Naive thymus-derived CD8-positive, alpha-beta T cell (primary cell): Measurements from ENCODE around the gene FBXW11. TPM values are rescaled to one million over a fixed set of nuclear protein-coding genes. Genes with fewer than 3 reads are reported as not detected.
A peak's percentile ranks its signal among the peaks of the same experiment; 100 is the strongest.
"Not testable (repeated sequence)": the region's sequence is repeated elsewhere in the genome, so short reads cannot be mapped to it uniquely, and the experiment has no call there.

Source experiments
- ATAC-seq, 2 donors: fragments of 150-1000 bp; cut with Tn5 transposase in 1 of 2; sonication (Bioruptor Pico), chemical (Tn5 transposase) in 1 of 2; 1 replicate in 1 of 2; 2 replicates in 1 of 2; pipeline ENCODE4 v1.10.0; 2021; ENCODE audit warnings: mild to moderate bottlenecking in 2 of 2, moderate library complexity in 2 of 2
- POLR2A ChIA-PET: fragments of 350-600 bp; sonication (Branson Sonifier 250); formaldehyde crosslinking; loops from one replicate; lab custom pipeline; 2021; ENCODE audit warnings: antibody characterized with exemption; lab: Charles Lee
- DNase-seq, 10 donors: peaks; one replicate each; pipeline versions ENCODE4 v3.0.0 to v3.0.0-alpha.2; 2020 to 2022
- H3K27ac Mint-ChIP-seq, 10 donors: one replicate each; pipeline ENCODE4 v1.8.0; 2020 to 2022; ENCODE audit warnings: mild to moderate bottlenecking in 10 of 10, mixed read lengths in 10 of 10, moderate library complexity in 4 of 10, inconsistent platforms in 1 of 10
- H3K27me3 Mint-ChIP-seq, 5 donors: one replicate each; pipeline ENCODE4 v1.8.0; 2021 to 2022; ENCODE audit warnings: mixed read lengths in 5 of 5
- H3K36me3 Mint-ChIP-seq, 3 donors: one replicate each; pipeline ENCODE4 v1.8.0; 2020 to 2022; ENCODE audit warnings: mixed read lengths in 3 of 3, mild to moderate bottlenecking in 2 of 3, inconsistent platforms in 1 of 3
- H3K4me1 Mint-ChIP-seq, 4 donors: one replicate each; pipeline ENCODE4 v1.8.0; 2021 to 2022; ENCODE audit warnings: mixed read lengths in 4 of 4
- H3K4me3 Mint-ChIP-seq, 10 donors: one replicate each; pipeline ENCODE4 v1.8.0; 2020 to 2022; ENCODE audit warnings: mild to moderate bottlenecking in 10 of 10, mixed read lengths in 10 of 10, moderate library complexity in 6 of 10, inconsistent platforms in 1 of 10
- H3K9me3 Mint-ChIP-seq, 9 donors: one replicate each; pipeline ENCODE4 v1.8.0; 2020 to 2022; ENCODE audit warnings: mixed read lengths in 9 of 9, mild to moderate bottlenecking in 3 of 9, inconsistent platforms in 1 of 9, moderate library complexity in 1 of 9
- polyA plus RNA-seq, 3 donors: library from polyadenylated mRNA; unstranded; fragments of 300-500 nt; fragmentation: Illumina TruSeq; gene quantifications; one replicate each; pipeline ENCODE4 v1.2.3, GENCODE V29; 2021
- total RNA-seq, 8 experiments: library from RNA in 2 of 8; stranded (reverse) in 2 of 8; gene quantifications; one replicate each; pipeline ENCODE4 v1.2.3 and lab custom pipeline; 2021 to 2026

The FBXW11 gene
- total and polyA plus RNA-seq, 5 experiments from 2014 or later: 13.5 to 39.5 (median 18.3) TPM

- DNase-seq: no peak
- ATAC-seq: no peak
- Mint-ChIP-seq H3K4me3 (no peak overlapping the region), H3K36me3 (peaks cover 0 to 88% (median 21%) of the 10 kb centered on the region in 3 donors), H3K27ac (peak overlapping the region in 7 of 10 donors; percentile 7 to 68 (median 52)), H3K4me1 (peaks cover 2 to 17% (median 15%) of the 10 kb centered on the region in 4 donors), H3K27me3 (no peaks in the 10 kb centered on the region), H3K9me3 (no peaks in the 10 kb centered on the region)
- POLR2A ChIA-PET: interaction anchor here (0.7 to 1.0 kb wide), 3 partner anchors 21 to 142 kb away, joined by 3 to 4 read pairs (median 3); partner anchors contain the start of gene STK10
These were observed 40.2 kb upstream of the FBXW11 start for GRCh38 chr5:172046593-172046992.

GRCh38 chr5:172045315-172045632 is 38.8 kb upstream of the FBXW11 start:
- POLR2A ChIA-PET: interaction anchor here (0.5 to 0.7 kb wide), 2 partner anchors 17 to 83 kb away, joined by 3 read pairs; no protein-coding TSS in a partner anchor
- peaks cover 0 to 75% (median 14%) of the 10 kb centered on the region in 3 donors for H3K36me3 Mint-ChIP-seq
- H3K4me1 Mint-ChIP-seq: peaks cover 2 to 20% (median 16%) of the 10 kb centered on the region in 4 donors
- H3K4me3 Mint-ChIP-seq: no peak overlapping the region
- H3K27ac Mint-ChIP-seq: peak overlapping the region in 8 of 10 donors; percentile 15 to 92 (median 82)
- no peaks in the 10 kb centered on the region for H3K9me3 Mint-ChIP-seq
- H3K27me3 Mint-ChIP-seq: no peaks in the 10 kb centered on the region
- DNase-seq (no peak), ATAC-seq (no peak)

- Mint-ChIP-seq H3K9me3 (no peaks in the 10 kb centered on the region), H3K27ac (peak overlapping the region in 9 of 10 donors; percentile 15 to 92 (median 82)), H3K4me3 (no peak overlapping the region), H3K27me3 (no peaks in the 10 kb centered on the region), H3K4me1 (peaks cover 6 to 25% (median 20%) of the 10 kb centered on the region in 4 donors), H3K36me3 (peaks cover 0 to 70% (median 11%) of the 10 kb centered on the region in 3 donors)
- POLR2A ChIA-PET: interaction anchor here (0.5 to 0.9 kb wide), 3 partner anchors 17 to 82 kb away, joined by 3 read pairs; no protein-coding TSS in a partner anchor
- no peak for ATAC-seq
- no peak for DNase-seq
These were observed 38.3 kb upstream of the FBXW11 start for GRCh38 chr5:172044631-172045314.

- Mint-ChIP-seq H3K36me3 (peaks cover 0 to 61% (median 8%) of the 10 kb centered on the region in 3 donors), H3K9me3 (no peaks in the 10 kb centered on the region), H3K4me1 (peaks cover 9 to 28% (median 17%) of the 10 kb centered on the region in 4 donors), H3K27ac (peak overlapping the region in 4 of 10 donors; percentile 21 to 82 (median 68)), H3K4me3 (no peak overlapping the region), H3K27me3 (no peaks in the 10 kb centered on the region)
- DNase-seq (no peak), ATAC-seq (no peak)
- POLR2A ChIA-PET: no interaction called here
These were observed 37.4 kb upstream of the FBXW11 start for GRCh38 chr5:172043865-172044264.

- no peak overlapping the region for H3K4me3 Mint-ChIP-seq
- POLR2A ChIA-PET: interaction anchor here (1.2 kb wide), 1 partner anchor 36 kb away, joined by 4 read pairs; the partner anchor contains the start of gene FBXW11
- peak overlapping the region in 9 of 10 donors; percentile 9 to 87 (median 63) for H3K27ac Mint-ChIP-seq
- no peaks in the 10 kb centered on the region for H3K9me3 Mint-ChIP-seq
- H3K27me3 Mint-ChIP-seq: no peaks in the 10 kb centered on the region
- DNase-seq (no peak), ATAC-seq (peak in 1 of 2 donors; percentile 35)
- H3K36me3 Mint-ChIP-seq: peaks cover 9 to 46% (median 10%) of the 10 kb centered on the region in 3 donors
- H3K4me1 Mint-ChIP-seq: peaks cover 7 to 27% (median 12%) of the 10 kb centered on the region in 4 donors
These were observed 35.7 kb upstream of the FBXW11 start for GRCh38 chr5:172042183-172042582.

GRCh38 chr5:172038167-172038566 is 31.7 kb upstream of the FBXW11 start:
- H3K9me3 Mint-ChIP-seq: no peaks in the 10 kb centered on the region
- H3K27ac Mint-ChIP-seq: peak overlapping the region in 2 of 10 donors; percentile 61 to 63
- no peak overlapping the region for H3K4me3 Mint-ChIP-seq
- DNase-seq: no peak
- ATAC-seq: no peak
- peaks cover 3 to 9% (median 8%) of the 10 kb centered on the region in 3 donors for H3K36me3 Mint-ChIP-seq
- H3K27me3 Mint-ChIP-seq: no peaks in the 10 kb centered on the region
- POLR2A ChIA-PET: no interaction called here
- peaks cover 10 to 31% (median 16%) of the 10 kb centered on the region in 4 donors for H3K4me1 Mint-ChIP-seq

GRCh38 chr5:172035049-172035448 is 28.6 kb upstream of the FBXW11 start:
- Mint-ChIP-seq H3K4me3 (no peak overlapping the region), H3K27ac (peak overlapping the region in 3 of 10 donors; percentile 11 to 20 (median 13)), H3K36me3 (peaks cover 13 to 31% (median 29%) of the 10 kb centered on the region in 3 donors), H3K27me3 (no peaks in the 10 kb centered on the region), H3K9me3 (peaks cover 0 to 9% (median 0%) of the 10 kb centered on the region in 9 donors), H3K4me1 (peaks cover 6 to 23% (median 16%) of the 10 kb centered on the region in 4 donors)
- POLR2A ChIA-PET: interaction anchor here (0.6 kb wide), 1 partner anchor 15 kb away, joined by 3 read pairs; no protein-coding TSS in a partner anchor
- DNase-seq (no peak), ATAC-seq (no peak)

- POLR2A ChIA-PET: no interaction called here
- no peaks in the 10 kb centered on the region for H3K27me3 Mint-ChIP-seq
- peaks cover 26 to 39% (median 26%) of the 10 kb centered on the region in 3 donors for H3K36me3 Mint-ChIP-seq
- no peak overlapping the region for H3K27ac Mint-ChIP-seq
- no peak overlapping the region for H3K4me3 Mint-ChIP-seq
- DNase-seq (no peak), ATAC-seq (no peak)
- H3K4me1 Mint-ChIP-seq: peaks cover 0 to 11% (median 7%) of the 10 kb centered on the region in 4 donors
- peaks cover 0 to 9% (median 0%) of the 10 kb centered on the region in 9 donors for H3K9me3 Mint-ChIP-seq
These were observed 25.5 kb upstream of the FBXW11 start for GRCh38 chr5:172031894-172032461.

GRCh38 chr5:172029876-172030275 is 23.4 kb upstream of the FBXW11 start:
- no peak overlapping the region for H3K4me3 Mint-ChIP-seq
- H3K27me3 Mint-ChIP-seq: no peaks in the 10 kb centered on the region
- H3K9me3 Mint-ChIP-seq: peaks cover 0 to 9% (median 0%) of the 10 kb centered on the region in 9 donors
- H3K36me3 Mint-ChIP-seq: peaks cover 26 to 39% (median 26%) of the 10 kb centered on the region in 3 donors
- POLR2A ChIA-PET: no interaction called here
- H3K27ac Mint-ChIP-seq: peak overlapping the region in 1 of 10 donors; percentile 74
- ATAC-seq (no peak), DNase-seq (no peak)
- H3K4me1 Mint-ChIP-seq: peaks cover 0 to 8% (median 4%) of the 10 kb centered on the region in 4 donors

GRCh38 chr5:172028167-172028566 is 21.7 kb upstream of the FBXW11 start:
- peaks cover 0 to 4% (median 0%) of the 10 kb centered on the region in 4 donors for H3K4me1 Mint-ChIP-seq
- peaks cover 0 to 9% (median 0%) of the 10 kb centered on the region in 9 donors for H3K9me3 Mint-ChIP-seq
- POLR2A ChIA-PET: no interaction called here
- no peak overlapping the region for H3K27ac Mint-ChIP-seq
- ATAC-seq: no peak
- DNase-seq: no peak
- peaks cover 26 to 39% (median 26%) of the 10 kb centered on the region in 3 donors for H3K36me3 Mint-ChIP-seq
- H3K27me3 Mint-ChIP-seq: no peaks in the 10 kb centered on the region
- H3K4me3 Mint-ChIP-seq: no peak overlapping the region

- H3K36me3 Mint-ChIP-seq: not testable (repeated sequence)
These were observed 13.8 kb upstream of the FBXW11 start for GRCh38 chr5:172020110-172020786.

GRCh38 chr5:172015346-172015745 is 8.9 kb upstream of the FBXW11 start:
- POLR2A ChIA-PET: no interaction called here
- H3K27ac Mint-ChIP-seq: no peak overlapping the region
- H3K9me3 Mint-ChIP-seq: no peaks in the 10 kb centered on the region
- H3K4me1 Mint-ChIP-seq: no peaks in the 10 kb centered on the region
- H3K36me3 Mint-ChIP-seq: no peaks in the 10 kb centered on the region
- no peaks in the 10 kb centered on the region for H3K27me3 Mint-ChIP-seq
- H3K4me3 Mint-ChIP-seq: no peak overlapping the region
- DNase-seq: no peak
- no peak for ATAC-seq

More at GRCh38 chr5:172020110-172020786, 13.8 kb upstream of the FBXW11 start:
- ATAC-seq, H3K4me3 Mint-ChIP-seq, H3K4me1 Mint-ChIP-seq, POLR2A ChIA-PET, H3K27me3 Mint-ChIP-seq, DNase-seq, H3K9me3 Mint-ChIP-seq, H3K27ac Mint-ChIP-seq: not testable (repeated sequence)
